Measurements from ENCODE around the gene CRISPLD2.

The CRISPLD2 gene

GRCh38 chr16:84800158-84800978, 19.4 kb upstream of the CRISPLD2 start:
- DNase-seq: no peak

GRCh38 chr16:84803146-84803545, 16.6 kb upstream of the CRISPLD2 start:
- DNase-seq: no peak

- DNase-seq: no peak
Measured at GRCh38 chr16:84804326-84804725, 15.5 kb upstream of the CRISPLD2 start.

- DNase-seq: no peak
Measured at GRCh38 chr16:84806256-84806889, 13.4 kb upstream of the CRISPLD2 start.

GRCh38 chr16:84806890-84807258, 12.9 kb upstream of the CRISPLD2 start:
- DNase-seq: no peak

GRCh38 chr16:84807776-84808175, 12.0 kb upstream of the CRISPLD2 start:
- no peak for DNase-seq

GRCh38 chr16:84808826-84809225, 11.0 kb upstream of the CRISPLD2 start:
- no peak for DNase-seq

GRCh38 chr16:84810518-84811273, 9.1 kb upstream of the CRISPLD2 start:
- DNase-seq: peak in 1 of 2 experiments; percentile 10

- DNase-seq: no peak
Measured at GRCh38 chr16:84811529-84811928, 8.3 kb upstream of the CRISPLD2 start.

- DNase-seq: no peak
Measured at GRCh38 chr16:84813141-84813934, 6.4 kb upstream of the CRISPLD2 start.

- no peak for DNase-seq
Measured at GRCh38 chr16:84815462-84815861, 4.3 kb upstream of the CRISPLD2 start.

- DNase-seq: no peak
Measured at GRCh38 chr16:84816023-84816422, 3.8 kb upstream of the CRISPLD2 start.

- DNase-seq: no peak
Measured at GRCh38 chr16:84816485-84816884, 3.3 kb upstream of the CRISPLD2 start.

GRCh38 chr16:84817206-84817605, 2.6 kb upstream of the CRISPLD2 start:
- DNase-seq: no peak

- DNase-seq: no peak
Measured at GRCh38 chr16:84817613-84818012, 2.2 kb upstream of the CRISPLD2 start.

GRCh38 chr16:84818133-84818532, 1.7 kb upstream of the CRISPLD2 start:
- no peak for DNase-seq

GRCh38 chr16:84818989-84819643, 669 bp upstream of the CRISPLD2 start:
- no peak for DNase-seq

GRCh38 chr16:84820305-84820684, 510 bp downstream of the CRISPLD2 start:
- DNase-seq: no peak

- no peak for DNase-seq
Measured at GRCh38 chr16:84820771-84821170, 986 bp downstream of the CRISPLD2 start.

GRCh38 chr16:84821179-84821578, 1.4 kb downstream of the CRISPLD2 start:
- DNase-seq: no peak

- DNase-seq: no peak
Measured at GRCh38 chr16:84821728-84822689, 2.2 kb downstream of the CRISPLD2 start.
